Adrenal gland (tissue), 12 donors: ENCODE data around the gene BABAM2. TPM values are rescaled to one million over a fixed set of nuclear protein-coding genes. Genes with fewer than 3 reads are reported as not detected.

Experiments used
- DNase-seq, 7 donors: peaks; one replicate each; pipeline ENCODE4 v3.0.0-alpha.2; 2019 to 2020
- H3K27ac ChIP-seq, 5 donors: fragments of 200-600 bp; sonication (generic) in 4 of 5; 1 replicate in 3 of 5; 2 replicates in 2 of 5; pipeline versions ENCODE4 v1.5.1 to v1.8.0; 2016 to 2020; ENCODE audit warnings: mild to moderate bottlenecking in 1 of 5
- H3K27me3 ChIP-seq: fragments of 200-600 bp; 2 replicates; pipeline ENCODE4 v1.8.0; 2021
- H3K36me3 ChIP-seq, 2 donors: fragments of 200-600 bp; replicated peaks in 1 of 2; 1 replicate in 1 of 2; 2 replicates in 1 of 2; pipeline versions ENCODE4 v1.5.1 to v1.8.0; 2018 to 2022
- H3K4me1 ChIP-seq, 2 donors: fragments of 200-600 bp; replicated peaks in 1 of 2; 1 replicate in 1 of 2; 2 replicates in 1 of 2; pipeline versions ENCODE4 v1.5.1 to v1.8.0; 2018 to 2021
- H3K4me3 ChIP-seq, 4 donors: fragments of 200-600 bp; sonication (generic) in 3 of 4; one replicate each; pipeline ENCODE4 v1.5.1; 2016 to 2018
- H3K9me3 ChIP-seq, 3 donors: fragments of 200-600 bp; sonication (generic) in 1 of 3; replicated peaks in 1 of 3; 1 replicate in 2 of 3; 2 replicates in 1 of 3; pipeline versions ENCODE4 v1.5.1 to v1.8.0; 2016 to 2021
- CTCF ChIP-seq, 6 experiments: fragments of 450-650 bp in 4 of 6; fragments of 200-600 bp in 2 of 6; sonication (generic) in 1 of 6; IDR thresholded peaks; 1 replicate in 5 of 6; 2 replicates in 1 of 6; pipeline versions ENCODE4 v1.5.1 to v1.8.0; 2016 to 2021; ENCODE audit warnings: antibody characterized with exemption in 6 of 6, mild to moderate bottlenecking in 2 of 6, moderate library complexity in 1 of 6
- POLR2A ChIP-seq, 2 donors: fragments of 450-650 bp; IDR thresholded peaks; one replicate each; pipeline ENCODE4 v1.6.1; 2017; ENCODE audit warnings: antibody characterized with exemption in 2 of 2, mild to moderate bottlenecking in 2 of 2, moderate library complexity in 1 of 2
- WGBS, 4 donors: extraction: QIAGEN DNeasy Blood & Tissue Kit in 2 of 4; methylation state at CpG; one replicate each; pipeline versions ENCODE4 v1.1.5 to v1.1.7; 2013 to 2017; 5-methylcytosine and 5-hydroxymethylcytosine counted together
- intact Hi-C, 2 donors: fragments of 100-400 bp; cut with DNase I; formaldehyde crosslinking; loops; one replicate each; pipeline versions ENCODE4 v1.14.1 to v1.15.0; 2022 to 2023
- polyA plus RNA-seq, 3 donors: library from polyadenylated mRNA; stranded (reverse); fragments of 200-250 nt in 2 of 3; fragments of 350-450 nt in 1 of 3; fragmentation: Illumina TruSeq in 1 of 3; extraction: RNeasy Lipid Tissue Mini Kit (QIAGEN cat#74804) in 1 of 3; gene quantifications; one replicate each; pipeline ENCODE4 v1.2.3, GENCODE V29; 2013 to 2014
- total RNA-seq, 9 donors: library from RNA; depleted of rRNA in 4 of 9; stranded (reverse); fragments of >200 nt in 4 of 9; fragments of 120-200 nt in 1 of 9; fragmentation: NEBNext Ultra II Directional in 1 of 9; extraction: Animal tissue kit (Norgen Biotek cat#: 25700) in 1 of 9; gene quantifications; one replicate each; pipeline versions ENCODE4 v1.1.0 to v1.2.4, GENCODE V29; 2013 to 2023
- donor health status: healthy with polysubstance abuse.
- donor health status: Bipolar disorder and iron deficiency.
- donor health status: DM: yes; HTN: yes; CAD: no.
- donor health status: DM: no; HTN: no; CAD: no.
- donor health status: DM: no; HTN: no; CAD: no.
- donor health status: DM: yes; HTN: yes; CAD: no.

Gene BABAM2
- total and polyA plus RNA-seq, 12 donors, result 88.2 to 925 (median 357) TPM

GRCh38 chr2:28188436-28188835, 297.9 kb downstream of the BABAM2 start:
- TF ChIP-seq CTCF (IDR thresholded peaks at IDR 0.05), result no peak
- no peak for TF ChIP-seq POLR2A (IDR thresholded peaks at IDR 0.05)

GRCh38 chr2:28193630-28194403, 303.3 kb downstream of the BABAM2 start:
- H3K4me1 ChIP-seq, result no peaks in the 10 kb centered on the region
- intact Hi-C loops, result no loop called here
- no peak overlapping the region for H3K27ac ChIP-seq
- H3K4me3 ChIP-seq, result no peak overlapping the region
- 81 to 86% (median 85%) methylated on average over 10 of the region's 10 CpGs for WGBS, 4 donors
- TF ChIP-seq POLR2A (IDR thresholded peaks at IDR 0.05) (no peak), CTCF (IDR thresholded peaks at IDR 0.05) (no peak)
- H3K27me3 ChIP-seq, result no peaks in the 10 kb centered on the region
- H3K36me3 ChIP-seq, result peaks cover 0 to 6% of the 10 kb centered on the region in 2 donors
- no peak for DNase-seq
- H3K9me3 ChIP-seq, result no peaks in the 10 kb centered on the region

More at GRCh38 chr2:28188436-28188835, 297.9 kb downstream of the BABAM2 start:
- intact Hi-C loops, result no loop called here
- H3K9me3 ChIP-seq, result no peaks in the 10 kb centered on the region
- no peak for DNase-seq
- H3K27ac ChIP-seq, result no peak overlapping the region
- no peaks in the 10 kb centered on the region for H3K4me1 ChIP-seq
- WGBS, 4 donors, result 94 to 98% (median 95%) methylated on average over 4 of the region's 4 CpGs
- no peaks in the 10 kb centered on the region for H3K27me3 ChIP-seq
- no peak overlapping the region for H3K4me3 ChIP-seq
- H3K36me3 ChIP-seq, result no peaks in the 10 kb centered on the region

- Histone ChIP-seq H3K36me3 (peaks cover 0 to 6% of the 10 kb centered on the region in 2 donors), H3K4me1 (peaks cover 0 to 13% of the 10 kb centered on the region in 2 donors), H3K9me3 (no peaks in the 10 kb centered on the region), H3K4me3 (no peak overlapping the region), H3K27me3 (no peaks in the 10 kb centered on the region), H3K27ac (no peak overlapping the region)
- DNase-seq, result no peak
- intact Hi-C loops, result no loop called here
- no peak for TF ChIP-seq POLR2A (IDR thresholded peaks at IDR 0.05)
- no peak for TF ChIP-seq CTCF (IDR thresholded peaks at IDR 0.05)
- WGBS, 4 donors, result 81 to 96% (median 92%) methylated on average over 2 of the region's 2 CpGs
These were observed 309.6 kb downstream of the BABAM2 start for GRCh38 chr2:28199995-28200679.

GRCh38 chr2:28201671-28202180, 311.2 kb downstream of the BABAM2 start:
- Histone ChIP-seq H3K4me1 (peaks cover 0 to 13% of the 10 kb centered on the region in 2 donors), H3K27ac (no peak overlapping the region), H3K4me3 (no peak overlapping the region), H3K9me3 (no peaks in the 10 kb centered on the region), H3K36me3 (peaks cover 0 to 3% of the 10 kb centered on the region in 2 donors), H3K27me3 (no peaks in the 10 kb centered on the region)
- no peak for DNase-seq
- TF ChIP-seq POLR2A (IDR thresholded peaks at IDR 0.05), result no peak
- no peak for TF ChIP-seq CTCF (IDR thresholded peaks at IDR 0.05)
- WGBS, 4 donors, result 80 to 90% (median 83%) methylated on average over 7 of the region's 7 CpGs
- intact Hi-C loops, result no loop called here
